ENCODE results near the gene LRRC8D. TPM values are rescaled to one million over a fixed set of nuclear protein-coding genes. Genes with fewer than 3 reads are reported as not detected.

LRRC8D gene
- total RNA-seq, 1 donor from 2014 or later: 36.0 TPM

- TF ChIP-seq, protein P1, sequence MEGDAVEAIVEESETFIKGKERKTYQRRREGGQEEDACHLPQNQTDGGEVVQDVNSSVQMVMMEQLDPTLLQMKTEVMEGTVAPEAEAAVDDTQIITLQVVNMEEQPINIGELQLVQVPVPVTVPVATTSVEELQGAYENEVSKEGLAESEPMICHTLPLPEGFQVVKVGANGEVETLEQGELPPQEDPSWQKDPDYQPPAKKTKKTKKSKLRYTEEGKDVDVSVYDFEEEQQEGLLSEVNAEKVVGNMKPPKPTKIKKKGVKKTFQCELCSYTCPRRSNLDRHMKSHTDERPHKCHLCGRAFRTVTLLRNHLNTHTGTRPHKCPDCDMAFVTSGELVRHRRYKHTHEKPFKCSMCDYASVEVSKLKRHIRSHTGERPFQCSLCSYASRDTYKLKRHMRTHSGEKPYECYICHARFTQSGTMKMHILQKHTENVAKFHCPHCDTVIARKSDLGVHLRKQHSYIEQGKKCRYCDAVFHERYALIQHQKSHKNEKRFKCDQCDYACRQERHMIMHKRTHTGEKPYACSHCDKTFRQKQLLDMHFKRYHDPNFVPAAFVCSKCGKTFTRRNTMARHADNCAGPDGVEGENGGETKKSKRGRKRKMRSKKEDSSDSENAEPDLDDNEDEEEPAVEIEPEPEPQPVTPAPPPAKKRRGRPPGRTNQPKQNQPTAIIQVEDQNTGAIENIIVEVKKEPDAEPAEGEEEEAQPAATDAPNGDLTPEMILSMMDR (IDR thresholded peaks at IDR 0.05): no peak
- H3K27ac Mint-ChIP-seq: no peak overlapping the region
- ChIA-PET POLR2A (no interaction called here), CTCF (interaction anchor here (0.9 kb wide), 1 partner anchor 149 kb away, joined by 3 read pairs; no protein-coding TSS in a partner anchor)
- H3K4me1 Mint-ChIP-seq: peaks cover 9% of the 10 kb centered on the region
- ATAC-seq (ENCODE audit: low read depth) (no peak), DNase-seq (no peak)
- no peaks in the 10 kb centered on the region for H3K27me3 Mint-ChIP-seq
- H3K4me3 Mint-ChIP-seq: no peak overlapping the region
- no peaks in the 10 kb centered on the region for H3K36me3 Mint-ChIP-seq (ENCODE audit: low read depth)
- no peaks in the 10 kb centered on the region for H3K9me3 Mint-ChIP-seq
- intact Hi-C loops (cut with micrococcal nuclease): loop anchor here (1.0 kb wide), 1 partner anchor 150 kb away; no protein-coding TSS in a partner anchor
These were observed 133.1 kb downstream of the LRRC8D start for GRCh38 chr1:89953929-89954328.

DNA sequence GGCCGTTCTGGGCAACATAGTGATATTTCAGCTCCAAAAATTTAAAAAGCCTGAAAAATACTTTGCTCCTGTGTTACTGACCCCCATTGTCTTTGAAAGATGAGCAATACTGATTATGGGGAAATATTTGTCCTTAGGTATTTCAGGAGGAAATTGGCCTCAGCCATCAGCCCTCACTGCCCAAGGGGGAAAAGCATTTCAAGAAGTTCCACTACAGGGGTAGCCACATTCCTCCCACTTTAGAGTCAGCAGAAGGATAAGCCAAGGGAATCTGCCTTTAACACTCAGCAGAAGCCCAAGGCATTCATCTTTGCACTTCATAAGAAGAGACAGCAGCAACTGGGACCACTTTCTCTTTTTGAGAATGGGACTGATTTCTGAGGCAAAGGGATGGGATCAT, 133.6 kb downstream of the LRRC8D start:
- intact Hi-C loops (cut with micrococcal nuclease): no loop called here
- ChIA-PET POLR2A (no interaction called here), CTCF (interaction anchor here (0.9 kb wide), 1 partner anchor 150 kb away, joined by 3 read pairs; no protein-coding TSS in a partner anchor)

DNA sequence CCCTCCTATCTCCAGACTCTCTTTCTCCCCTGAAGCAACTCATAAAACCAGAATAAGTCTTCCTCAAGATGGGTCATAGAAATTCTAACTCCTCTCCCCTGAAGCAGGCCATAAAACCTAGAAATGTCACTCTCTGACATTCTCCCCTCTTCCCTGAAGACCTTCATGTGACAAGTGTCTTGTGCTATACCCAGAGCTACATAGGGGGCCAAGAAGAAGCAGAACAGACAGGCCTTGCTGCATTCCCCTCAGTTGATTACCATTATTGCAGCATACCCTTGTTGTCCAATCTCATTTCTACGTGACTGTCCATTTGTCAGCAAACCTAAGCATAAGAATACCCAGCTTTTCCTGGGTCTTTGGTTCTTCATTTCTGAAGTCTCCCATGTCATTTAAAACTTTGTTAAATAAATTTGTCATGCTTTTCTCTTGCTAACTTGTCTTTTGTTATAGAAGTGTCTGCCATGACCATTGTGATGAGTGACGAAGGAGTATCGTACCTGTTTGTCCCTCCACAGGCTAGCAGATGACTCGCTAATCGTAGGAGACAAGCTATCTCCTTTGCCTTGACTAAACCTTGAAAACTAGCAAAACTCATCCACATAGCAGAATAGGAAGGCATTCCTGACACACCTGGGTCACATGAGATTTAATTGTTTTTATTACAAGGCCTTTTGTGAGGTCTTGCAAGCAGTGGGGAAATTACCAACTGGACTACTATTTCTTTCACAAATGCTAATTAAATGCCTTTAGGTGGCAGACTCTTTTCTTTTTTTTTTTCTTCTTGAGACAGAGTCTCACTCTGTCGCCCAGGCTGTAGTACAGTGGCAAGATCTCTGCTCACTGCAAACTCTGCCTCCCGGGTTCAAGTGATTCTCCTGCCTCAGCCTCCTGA, 134.7 kb downstream of the LRRC8D start:
- ChIA-PET POLR2A (no interaction called here), CTCF (no interaction called here)
- no peaks in the 10 kb centered on the region for H3K27me3 Mint-ChIP-seq
- ATAC-seq (ENCODE audit: low read depth): no peak
- intact Hi-C loops (cut with micrococcal nuclease): no loop called here
- no peak for DNase-seq
- no peaks in the 10 kb centered on the region for H3K36me3 Mint-ChIP-seq (ENCODE audit: low read depth)
- H3K9me3 Mint-ChIP-seq: no peaks in the 10 kb centered on the region
- TF ChIP-seq, protein P1 (IDR thresholded peaks at IDR 0.05): no peak
- peaks cover 8% of the 10 kb centered on the region for H3K4me1 Mint-ChIP-seq
- no peak overlapping the region for H3K4me3 Mint-ChIP-seq
- no peak overlapping the region for H3K27ac Mint-ChIP-seq

More for the DNA sequence above, 133.6 kb downstream of the LRRC8D start:
- ATAC-seq (ENCODE audit: low read depth): no peak
- Mint-ChIP-seq H3K9me3 (no peaks in the 10 kb centered on the region), H3K4me1 (peaks cover 9% of the 10 kb centered on the region), H3K27ac (no peak overlapping the region), H3K27me3 (no peaks in the 10 kb centered on the region), H3K4me3 (no peak overlapping the region), H3K36me3 (ENCODE audit: low read depth) (no peaks in the 10 kb centered on the region)
- TF ChIP-seq, protein P1 (IDR thresholded peaks at IDR 0.05): no peak
- DNase-seq: no peak

GRCh38 chr1:89957107-89957506, 136.3 kb downstream of the LRRC8D start:
- ChIA-PET POLR2A (no interaction called here), CTCF (no interaction called here)
- Mint-ChIP-seq H3K27me3 (no peaks in the 10 kb centered on the region), H3K36me3 (ENCODE audit: low read depth) (no peaks in the 10 kb centered on the region), H3K9me3 (no peaks in the 10 kb centered on the region), H3K27ac (no peak overlapping the region), H3K4me3 (no peak overlapping the region), H3K4me1 (peaks cover 11% of the 10 kb centered on the region)
- TF ChIP-seq, protein P1 (IDR thresholded peaks at IDR 0.05): no peak
- ATAC-seq (ENCODE audit: low read depth): no peak
- intact Hi-C loops (cut with micrococcal nuclease): no loop called here
- DNase-seq: no peak

DNA sequence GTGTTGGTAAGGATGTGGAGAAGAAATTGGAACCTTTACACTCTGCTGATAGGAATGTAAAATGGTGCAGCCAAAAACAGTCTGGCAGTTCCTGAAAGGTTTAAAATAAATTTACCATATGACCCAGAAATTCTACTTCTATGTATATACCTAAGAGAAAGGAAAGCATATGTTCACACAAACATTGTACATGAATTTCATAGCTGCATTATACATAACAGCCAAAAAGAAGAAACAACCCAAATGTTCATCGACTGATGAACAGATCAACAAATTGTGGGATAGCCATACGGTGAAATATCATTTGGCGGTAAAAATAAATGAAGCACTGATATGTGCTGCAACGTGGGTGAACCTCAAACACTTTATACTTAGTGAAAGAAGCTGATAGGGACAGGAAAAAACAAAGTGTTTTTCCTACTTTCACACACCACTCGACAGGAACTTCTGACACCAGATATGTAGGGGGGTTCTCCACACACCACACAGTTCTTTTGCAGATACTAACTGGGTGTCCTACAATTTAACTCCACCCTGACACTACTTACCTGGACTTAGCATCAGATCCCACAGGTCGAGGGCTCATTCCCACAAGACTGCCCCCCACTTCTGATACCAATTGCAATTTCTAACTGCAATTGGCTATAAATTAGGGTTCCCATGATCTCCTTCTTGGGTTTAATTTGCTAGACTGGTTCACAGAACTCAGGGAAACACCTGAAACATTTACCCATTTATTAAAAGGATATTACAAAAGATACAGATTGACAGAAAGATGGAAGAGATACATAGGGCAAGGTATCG, 138.2 kb downstream of the LRRC8D start:
- Mint-ChIP-seq H3K27me3 (no peaks in the 10 kb centered on the region), H3K27ac (no peak overlapping the region), H3K4me1 (peaks cover 16% of the 10 kb centered on the region), H3K4me3 (no peak overlapping the region), H3K9me3 (no peaks in the 10 kb centered on the region), H3K36me3 (ENCODE audit: low read depth) (no peaks in the 10 kb centered on the region)
- intact Hi-C loops (cut with micrococcal nuclease): no loop called here
- ChIA-PET CTCF (no interaction called here), POLR2A (no interaction called here)
- ATAC-seq (ENCODE audit: low read depth) (no peak), DNase-seq (no peak)
- TF ChIP-seq, protein P1 (IDR thresholded peaks at IDR 0.05): no peak

Data from activated B cell treated with CpG ODN at 0.5 μM for 24 hours (primary cell).